Caco-2 (cell line): Measurements from ENCODE around the gene AGAP1. TPM values are rescaled to one million over a fixed set of nuclear protein-coding genes. Genes with fewer than 3 reads are reported as not detected.

ENCODE experiments used
- BruUV-seq: library from RNA; stranded (reverse); fragments of 400-500 nt; replicated peaks from 2 replicates; lab custom pipeline; 2021; lab: Mats Ljungman, UMichigan
- CTCF ChIA-PET: fragments of 300-600 bp; sonication (Branson Sonifier 250); formaldehyde crosslinking; loops from one replicate; lab custom pipeline; 2022; ENCODE audit warnings: antibody characterized with exemption; lab: Charles Lee
- POLR2A ChIA-PET: fragments of 300-600 bp; sonication (Branson Sonifier 250); formaldehyde crosslinking; loops from one replicate; lab custom pipeline; 2022; ENCODE audit warnings: antibody characterized with exemption; lab: Charles Lee
- DNase-seq, 2 experiments: peaks; one replicate each; pipeline versions ENCODE4 v3.0.0 to v3.0.0-alpha.2; 2020 to 2022
- H3K27me3 ChIP-seq: replicated peaks from 2 replicates; pipeline ENCODE4 v1.6.0; 2011; ENCODE audit warnings: low read length; ENCODE audit not compliant: control insufficient read depth, insufficient read depth
- H3K36me3 ChIP-seq: 2 replicates; pipeline ENCODE4 v1.5.1; 2011; ENCODE audit warnings: low read length; ENCODE audit not compliant: control insufficient read depth, insufficient read depth
- H3K4me1 ChIP-seq: fragments of 250-450 bp; sonication (Bioruptor Pico); 2 replicates; pipeline ENCODE4 v1.5.1; 2020; ENCODE audit warnings: mild to moderate bottlenecking
- H3K4me3 ChIP-seq: 2 replicates; pipeline ENCODE4 v1.5.1; 2011; ENCODE audit warnings: low read depth, mild to moderate bottlenecking, control low read depth, low read length
- H3K9me3 ChIP-seq: fragments of 250-450 bp; sonication (Bioruptor Pico); 2 replicates; pipeline ENCODE4 v1.5.1; 2020; ENCODE audit warnings: mild to moderate bottlenecking, moderate library complexity
- H3K27ac Mint-ChIP-seq: one replicate; pipeline ENCODE4 v1.8.0; 2022; ENCODE audit warnings: mixed read lengths; ENCODE audit not compliant: unreplicated experiment
- H3K27me3 Mint-ChIP-seq: one replicate; pipeline ENCODE4 v1.8.0; 2022; ENCODE audit warnings: mixed read lengths; ENCODE audit not compliant: insufficient read depth, unreplicated experiment
- H3K36me3 Mint-ChIP-seq: one replicate; pipeline ENCODE4 v1.8.0; 2022; ENCODE audit warnings: mild to moderate bottlenecking, mixed read lengths; ENCODE audit not compliant: insufficient read depth, unreplicated experiment
- H3K4me1 Mint-ChIP-seq: one replicate; pipeline ENCODE4 v1.8.0; 2022; ENCODE audit warnings: low read depth, mixed read lengths; ENCODE audit not compliant: unreplicated experiment
- H3K4me3 Mint-ChIP-seq: one replicate; pipeline ENCODE4 v1.8.0; 2022; ENCODE audit warnings: mild to moderate bottlenecking, moderate library complexity, mixed read lengths; ENCODE audit not compliant: unreplicated experiment
- H3K9me3 Mint-ChIP-seq: one replicate; pipeline ENCODE4 v1.8.0; 2022; ENCODE audit warnings: mixed read lengths; ENCODE audit not compliant: unreplicated experiment
- CTCF ChIP-seq, 2 experiments: fragments of 200-600 bp in 1 of 2; IDR thresholded peaks; 1 replicate in 1 of 2; 2 replicates in 1 of 2; pipeline versions ENCODE4 v1.5.1 to v1.8.0; 2011 to 2022; ENCODE audit warnings: antibody characterized with exemption in 1 of 2, control low read depth in 1 of 2, inconsistent platforms in 1 of 2, low read depth in 1 of 2, low read length in 1 of 2, mild to moderate bottlenecking in 1 of 2, moderate library complexity in 1 of 2; ENCODE audit not compliant: insufficient read depth in 1 of 2, severe bottlenecking in 1 of 2, unreplicated experiment in 1 of 2
- intact Hi-C: fragments of 100-400 bp; cut with micrococcal nuclease; formaldehyde crosslinking; loops from one replicate; pipeline ENCODE4 v1.10.0; 2022; ENCODE audit not compliant: unreplicated experiment
- total RNA-seq: library from RNA; stranded (reverse); gene quantifications from 2 replicates; pipeline ENCODE4 v1.2.3, GENCODE V29; 2022

The AGAP1 gene
- total RNA-seq, 1 experiment from 2014 or later, result 41.7 TPM

- no peak for DNase-seq
- TF ChIP-seq CTCF (IDR thresholded peaks at IDR 0.05; ENCODE audit: insufficient read depth in 1 of 2, low read depth in 1 of 2, low read length in 1 of 2, severe bottlenecking in 1 of 2, unreplicated experiment in 1 of 2), result no peak
- intact Hi-C loops, result no loop called here
- H3K27me3 Mint-ChIP-seq, result no peaks in the 10 kb centered on the region
- Histone ChIP-seq H3K36me3 (no peaks in the 10 kb centered on the region), H3K9me3 (no peaks in the 10 kb centered on the region), H3K4me1 (no peaks in the 10 kb centered on the region), H3K27me3 (no peaks in the 10 kb centered on the region), H3K4me3 (no peak overlapping the region)
- CTCF ChIA-PET, result no interaction called here
- H3K4me3 Mint-ChIP-seq, result no peak overlapping the region
- no peak overlapping the region for H3K27ac Mint-ChIP-seq
- no peaks in the 10 kb centered on the region for H3K9me3 Mint-ChIP-seq
- H3K36me3 Mint-ChIP-seq, result peaks cover 20% of the 10 kb centered on the region
- POLR2A ChIA-PET, result no interaction called here
- H3K4me1 Mint-ChIP-seq, result no peaks in the 10 kb centered on the region
- no TSS peak for BruUV-seq
These were observed 240.9 kb downstream of the AGAP1 start for GRCh38 chr2:235734688-235735231.

- CTCF ChIA-PET, result no interaction called here
- H3K27ac Mint-ChIP-seq, result no peak overlapping the region
These were observed 243.6 kb downstream of the AGAP1 start for GRCh38 chr2:235737396-235737795.

GRCh38 chr2:235737840-235738239 is 244.0 kb downstream of the AGAP1 start:
- H3K9me3 Mint-ChIP-seq, result no peaks in the 10 kb centered on the region
- no peaks in the 10 kb centered on the region for H3K4me1 Mint-ChIP-seq
- DNase-seq, result no peak
- no peaks in the 10 kb centered on the region for H3K4me1 ChIP-seq
- H3K27ac Mint-ChIP-seq, result no peak overlapping the region
- POLR2A ChIA-PET, result no interaction called here
- TF ChIP-seq CTCF (IDR thresholded peaks at IDR 0.05; ENCODE audit: insufficient read depth in 1 of 2, low read depth in 1 of 2, low read length in 1 of 2, severe bottlenecking in 1 of 2, unreplicated experiment in 1 of 2), result no peak
- H3K4me3 ChIP-seq, result no peak overlapping the region
- no peaks in the 10 kb centered on the region for H3K27me3 ChIP-seq
- no peaks in the 10 kb centered on the region for H3K27me3 Mint-ChIP-seq
- CTCF ChIA-PET, result no interaction called here
- H3K4me3 Mint-ChIP-seq, result no peak overlapping the region
- H3K36me3 Mint-ChIP-seq, result peaks cover 17% of the 10 kb centered on the region
- no peaks in the 10 kb centered on the region for H3K36me3 ChIP-seq
- BruUV-seq, result no TSS peak
- no peaks in the 10 kb centered on the region for H3K9me3 ChIP-seq
- intact Hi-C loops, result no loop called here

More at GRCh38 chr2:235737396-235737795, 243.6 kb downstream of the AGAP1 start:
- Mint-ChIP-seq H3K27me3 (no peaks in the 10 kb centered on the region), H3K4me3 (no peak overlapping the region), H3K36me3 (peaks cover 21% of the 10 kb centered on the region), H3K9me3 (no peaks in the 10 kb centered on the region), H3K4me1 (no peaks in the 10 kb centered on the region)
- no peaks in the 10 kb centered on the region for H3K27me3 ChIP-seq
- intact Hi-C loops, result no loop called here
- H3K36me3 ChIP-seq, result no peaks in the 10 kb centered on the region
- no peak for TF ChIP-seq CTCF (IDR thresholded peaks at IDR 0.05; ENCODE audit: insufficient read depth in 1 of 2, low read depth in 1 of 2, low read length in 1 of 2, severe bottlenecking in 1 of 2, unreplicated experiment in 1 of 2)
- BruUV-seq, result no TSS peak
- no peaks in the 10 kb centered on the region for H3K9me3 ChIP-seq
- H3K4me1 ChIP-seq, result no peaks in the 10 kb centered on the region
- no peak overlapping the region for H3K4me3 ChIP-seq
- POLR2A ChIA-PET, result no interaction called here
- no peak for DNase-seq
